Neural progenitor cell (in vitro differentiated cells): ENCODE data around the gene SPINDOC. TPM values are rescaled to one million over a fixed set of nuclear protein-coding genes. Genes with fewer than 3 reads are reported as not detected.

Experiments used
- DNase-seq: peaks from one replicate; pipeline ENCODE4 v3.0.0-alpha.2; 2016; ENCODE audit warnings: low spot score
- H2AFZ ChIP-seq: fragments of 200-600 bp; sonication (generic); replicated peaks from 2 replicates; pipeline ENCODE4 v1.6.1; 2016; ENCODE audit warnings: antibody characterized with exemption
- H3F3A ChIP-seq: fragments of 200-600 bp; sonication (generic); 2 replicates; pipeline ENCODE4 v1.6.1; 2016; ENCODE audit warnings: antibody characterized with exemption, low read depth
- H3K27ac ChIP-seq: fragments of 200-600 bp; sonication (generic); 2 replicates; pipeline ENCODE4 v1.5.1; 2016; ENCODE audit warnings: mild to moderate bottlenecking
- H3K27me3 ChIP-seq: fragments of 200-600 bp; sonication (generic); 2 replicates; pipeline ENCODE4 v1.6.1; 2016; ENCODE audit warnings: mild to moderate bottlenecking, moderate library complexity
- H3K36me3 ChIP-seq: fragments of 200-600 bp; sonication (generic); 2 replicates; pipeline ENCODE4 v1.5.1; 2016
- H3K4me1 ChIP-seq: fragments of 200-600 bp; sonication (generic); 2 replicates; pipeline ENCODE4 v1.6.1; 2016; ENCODE audit warnings: mixed run types
- H3K4me2 ChIP-seq: fragments of 200-600 bp; sonication (generic); 2 replicates; pipeline ENCODE4 v1.6.1; 2016
- H3K4me3 ChIP-seq: fragments of 200-600 bp; sonication (generic); 2 replicates; pipeline ENCODE4 v1.5.1; 2016
- H3K79me2 ChIP-seq: fragments of 200-600 bp; sonication (generic); 2 replicates; pipeline ENCODE4 v1.6.1; 2016; ENCODE audit warnings: low read depth
- H3K9ac ChIP-seq: fragments of 200-600 bp; sonication (generic); 2 replicates; pipeline ENCODE4 v1.6.1; 2016
- H3K9me3 ChIP-seq: fragments of 200-600 bp; sonication (generic); 2 replicates; pipeline ENCODE4 v1.5.1; 2016; ENCODE audit warnings: low read depth
- H4K20me1 ChIP-seq: fragments of 200-600 bp; sonication (generic); 2 replicates; pipeline ENCODE4 v1.6.1; 2016; ENCODE audit warnings: low read depth
- H3K27ac Mint-ChIP-seq: 3 replicates; pipeline ENCODE4 v1.8.0; 2021; ENCODE audit warnings: mixed read lengths
- H3K27me3 Mint-ChIP-seq: 2 replicates; pipeline ENCODE4 v1.8.0; 2022; ENCODE audit warnings: low read depth, mild to moderate bottlenecking, inconsistent platforms, moderate library complexity, mixed read lengths; ENCODE audit not compliant: insufficient read depth
- H3K36me3 Mint-ChIP-seq: 3 replicates; pipeline ENCODE4 v1.8.0; 2021; ENCODE audit warnings: mixed read lengths
- H3K4me1 Mint-ChIP-seq: 3 replicates; pipeline ENCODE4 v1.8.0; 2021; ENCODE audit warnings: mixed read lengths
- H3K4me3 Mint-ChIP-seq: 3 replicates; pipeline ENCODE4 v1.8.0; 2021; ENCODE audit warnings: mild to moderate bottlenecking, moderate library complexity, mixed read lengths
- H3K9me3 Mint-ChIP-seq: 3 replicates; pipeline ENCODE4 v1.8.0; 2020; ENCODE audit warnings: mixed read lengths
- CTCF ChIP-seq: fragments of 200-600 bp; sonication (generic); IDR thresholded peaks from 2 replicates; pipeline ENCODE4 v1.5.1; 2017; ENCODE audit warnings: antibody characterized with exemption, mild to moderate bottlenecking
- EZH2 ChIP-seq: fragments of 200-600 bp; sonication (generic); IDR thresholded peaks from 2 replicates; pipeline ENCODE4 v1.6.1; 2017; ENCODE audit warnings: antibody characterized with exemption, mild to moderate bottlenecking, moderate library complexity
- EZH2phosphoT487 ChIP-seq: fragments of 200-600 bp; sonication (generic); IDR thresholded peaks from 2 replicates; pipeline ENCODE4 v1.6.1; 2017; ENCODE audit warnings: antibody characterized with exemption
- total RNA-seq: library from RNA; depleted of rRNA; stranded (reverse); fragments of >200 nt; gene quantifications from 2 replicates; pipeline ENCODE4 v1.2.3, GENCODE V29; 2015; ENCODE audit warnings: low replicate concordance

SPINDOC gene
- total RNA-seq, 1 donor from 2014 or later, result 27.2 TPM

GRCh38 chr11:63775191-63775590 lies 38.1 kb upstream of the SPINDOC start:
- H3K36me3 Mint-ChIP-seq, result peaks cover 4% of the 10 kb centered on the region
- no peaks in the 10 kb centered on the region for H4K20me1 ChIP-seq
- H3F3A ChIP-seq, result peaks cover 10% of the 10 kb centered on the region
- no peaks in the 10 kb centered on the region for H3K36me3 ChIP-seq
- H3K4me3 Mint-ChIP-seq, result no peak overlapping the region
- H3K9ac ChIP-seq, result no peak overlapping the region
- peaks cover 22% of the 10 kb centered on the region for H3K4me1 Mint-ChIP-seq
- H3K27me3 ChIP-seq, result no peaks in the 10 kb centered on the region
- H3K9me3 ChIP-seq, result no peaks in the 10 kb centered on the region
- H3K79me2 ChIP-seq, result peaks cover 3% of the 10 kb centered on the region
- H3K4me2 ChIP-seq, result no peak overlapping the region
- H3K4me3 ChIP-seq, result no peak overlapping the region
- TF ChIP-seq EZH2 (no peak), CTCF (no peak), EZH2phosphoT487 (no peak)
- peaks cover 12% of the 10 kb centered on the region for H3K4me1 ChIP-seq
- H3K27ac ChIP-seq, result no peak overlapping the region
- no peak overlapping the region for H3K27ac Mint-ChIP-seq
- no peaks in the 10 kb centered on the region for H3K9me3 Mint-ChIP-seq
- no peak overlapping the region for H2AFZ ChIP-seq
- DNase-seq, result no peak
- peaks cover 13% of the 10 kb centered on the region for H3K27me3 Mint-ChIP-seq

- Mint-ChIP-seq H3K27me3 (peaks cover 2% of the 10 kb centered on the region), H3K36me3 (peaks cover 2% of the 10 kb centered on the region), H3K9me3 (no peaks in the 10 kb centered on the region), H3K27ac (no peak overlapping the region), H3K4me1 (peaks cover 12% of the 10 kb centered on the region), H3K4me3 (no peak overlapping the region)
- H3K27me3 ChIP-seq, result no peaks in the 10 kb centered on the region
- no peaks in the 10 kb centered on the region for H4K20me1 ChIP-seq
- H2AFZ ChIP-seq, result no peak overlapping the region
- no peak overlapping the region for H3K27ac ChIP-seq
- no peak overlapping the region for H3K4me3 ChIP-seq
- no peaks in the 10 kb centered on the region for H3K9me3 ChIP-seq
- no peaks in the 10 kb centered on the region for H3K79me2 ChIP-seq
- no peaks in the 10 kb centered on the region for H3F3A ChIP-seq
- H3K9ac ChIP-seq, result no peak overlapping the region
- no peaks in the 10 kb centered on the region for H3K36me3 ChIP-seq
- H3K4me2 ChIP-seq, result no peak overlapping the region
- H3K4me1 ChIP-seq, result peaks cover 6% of the 10 kb centered on the region
- no peak for TF ChIP-seq EZH2phosphoT487
- TF ChIP-seq EZH2, result no peak
- TF ChIP-seq CTCF, result no peak
- no peak for DNase-seq
Measured at GRCh38 chr11:63779039-63779438, 34.2 kb upstream of the SPINDOC start.

GRCh38 chr11:63782749-63783148 lies 30.5 kb upstream of the SPINDOC start:
- H3K9me3 Mint-ChIP-seq, result no peaks in the 10 kb centered on the region
- H3K79me2 ChIP-seq, result no peaks in the 10 kb centered on the region
- H2AFZ ChIP-seq, result no peak overlapping the region
- H3K4me3 ChIP-seq, result no peak overlapping the region
- H3K4me3 Mint-ChIP-seq, result no peak overlapping the region
- no peak overlapping the region for H3K27ac Mint-ChIP-seq
- H3K4me1 Mint-ChIP-seq, result peaks cover 15% of the 10 kb centered on the region
- H4K20me1 ChIP-seq, result no peaks in the 10 kb centered on the region
- H3K27me3 ChIP-seq, result no peaks in the 10 kb centered on the region
- peaks cover 2% of the 10 kb centered on the region for H3K36me3 Mint-ChIP-seq
- peaks cover 2% of the 10 kb centered on the region for H3F3A ChIP-seq
- H3K9ac ChIP-seq, result no peak overlapping the region
- no peak overlapping the region for H3K4me2 ChIP-seq
- peaks cover 11% of the 10 kb centered on the region for H3K4me1 ChIP-seq
- H3K27me3 Mint-ChIP-seq, result peaks cover 2% of the 10 kb centered on the region
- no peak for DNase-seq
- TF ChIP-seq CTCF (no peak), EZH2 (no peak), EZH2phosphoT487 (no peak)
- H3K36me3 ChIP-seq, result no peaks in the 10 kb centered on the region
- H3K9me3 ChIP-seq, result no peaks in the 10 kb centered on the region
- no peak overlapping the region for H3K27ac ChIP-seq
